ENCODE measurements around the gene OR1J4.

Gene OR1J4

DNA sequence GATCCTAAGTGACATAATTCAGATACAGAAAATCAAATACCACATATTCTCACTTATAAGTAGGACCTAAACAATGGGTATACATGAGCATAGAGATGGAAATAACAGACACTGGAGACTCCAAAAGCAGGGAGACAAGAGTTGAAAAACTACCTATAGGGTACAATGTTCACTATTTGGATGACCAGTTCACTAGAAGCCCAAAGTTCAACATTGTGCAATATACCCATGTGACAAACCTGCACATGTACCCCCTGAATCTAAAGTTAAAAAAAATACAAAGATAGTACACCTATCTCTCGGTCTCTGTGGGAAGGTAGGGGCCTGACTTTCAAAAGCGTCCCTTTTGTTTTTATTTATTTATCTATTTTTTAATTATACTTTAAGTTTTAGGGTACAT, 19.8 kb downstream of the OR1J4 start:
- TF ChIP-seq ZFX (IDR thresholded peaks at IDR 0.05; ENCODE audit: borderline replicate concordance), result no peak
- TF ChIP-seq, protein P1, sequence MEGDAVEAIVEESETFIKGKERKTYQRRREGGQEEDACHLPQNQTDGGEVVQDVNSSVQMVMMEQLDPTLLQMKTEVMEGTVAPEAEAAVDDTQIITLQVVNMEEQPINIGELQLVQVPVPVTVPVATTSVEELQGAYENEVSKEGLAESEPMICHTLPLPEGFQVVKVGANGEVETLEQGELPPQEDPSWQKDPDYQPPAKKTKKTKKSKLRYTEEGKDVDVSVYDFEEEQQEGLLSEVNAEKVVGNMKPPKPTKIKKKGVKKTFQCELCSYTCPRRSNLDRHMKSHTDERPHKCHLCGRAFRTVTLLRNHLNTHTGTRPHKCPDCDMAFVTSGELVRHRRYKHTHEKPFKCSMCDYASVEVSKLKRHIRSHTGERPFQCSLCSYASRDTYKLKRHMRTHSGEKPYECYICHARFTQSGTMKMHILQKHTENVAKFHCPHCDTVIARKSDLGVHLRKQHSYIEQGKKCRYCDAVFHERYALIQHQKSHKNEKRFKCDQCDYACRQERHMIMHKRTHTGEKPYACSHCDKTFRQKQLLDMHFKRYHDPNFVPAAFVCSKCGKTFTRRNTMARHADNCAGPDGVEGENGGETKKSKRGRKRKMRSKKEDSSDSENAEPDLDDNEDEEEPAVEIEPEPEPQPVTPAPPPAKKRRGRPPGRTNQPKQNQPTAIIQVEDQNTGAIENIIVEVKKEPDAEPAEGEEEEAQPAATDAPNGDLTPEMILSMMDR (IDR thresholded peaks at IDR 0.05), result no peak
- no peak overlapping the region for H3K27ac ChIP-seq

DNA sequence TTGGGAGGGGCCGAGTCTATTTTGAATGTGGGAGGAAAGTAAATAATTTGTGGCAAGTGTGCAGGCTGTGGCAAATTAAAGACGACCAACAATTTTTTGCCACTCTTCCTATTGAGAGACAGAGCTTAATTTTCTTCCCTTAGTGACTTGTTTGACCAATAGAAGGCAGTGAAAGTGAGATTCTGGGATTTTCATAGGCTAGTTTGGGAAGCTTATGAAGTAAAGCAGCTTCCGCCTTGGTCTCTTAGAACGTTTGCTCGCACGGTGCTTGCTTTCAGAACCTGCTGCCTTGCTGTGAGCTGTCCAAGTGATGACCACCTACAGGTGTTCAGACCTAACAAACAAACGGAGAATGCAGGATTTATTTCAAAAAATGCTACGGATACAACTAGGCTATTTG, 27.3 kb downstream of the OR1J4 start:
- no peak for TF ChIP-seq ZFX (IDR thresholded peaks at IDR 0.05; ENCODE audit: borderline replicate concordance)
- TF ChIP-seq, protein P1 (IDR thresholded peaks at IDR 0.05), result no peak
- H3K27ac ChIP-seq, result no peak overlapping the region

DNA sequence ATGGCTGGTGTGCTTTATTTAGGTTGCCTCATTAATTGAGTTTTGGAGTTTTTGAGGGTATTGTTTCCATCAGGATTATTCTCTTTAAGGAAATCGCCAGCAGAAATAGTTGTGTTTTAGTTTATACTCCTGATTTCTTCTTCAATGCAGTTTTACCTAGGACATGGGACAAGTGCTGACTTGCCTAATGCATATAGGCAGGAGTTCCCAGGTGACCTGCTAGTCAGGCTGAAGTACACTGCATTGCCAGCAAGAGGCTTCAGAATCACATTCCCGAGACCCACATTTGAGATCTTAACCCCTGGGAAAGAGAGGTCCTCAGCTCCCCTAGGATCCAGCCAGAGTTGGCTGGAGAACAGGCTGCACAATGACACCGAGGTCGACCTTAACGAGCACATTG, 32.4 kb downstream of the OR1J4 start:
- H3K27ac ChIP-seq, result no peak overlapping the region

DNA sequence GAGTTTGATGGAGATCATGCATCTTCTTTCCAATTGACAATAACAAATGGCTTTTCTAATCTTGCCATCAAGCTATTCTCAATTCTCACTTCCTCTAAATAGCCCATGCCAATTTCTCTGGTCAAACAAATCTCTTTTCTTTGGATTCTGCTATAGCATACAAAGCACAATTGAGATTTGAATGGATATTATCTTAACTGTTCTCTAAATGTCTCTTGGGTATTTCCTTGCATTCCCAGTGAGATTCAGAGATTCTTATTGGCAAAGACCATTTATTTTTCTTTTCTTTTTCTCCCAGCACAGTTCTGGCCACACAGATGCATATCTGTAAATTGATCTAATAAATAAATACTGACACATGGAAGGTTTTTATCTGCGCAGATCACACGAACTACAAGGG, 33.9 kb downstream of the OR1J4 start, which contains the start of gene OR1N2:
Gene OR1N2, plus strand, starts transcription at position 301 of the 400 bp plus-strand sequence. CDS start 100 bp downstream, outside the sequence.
- no peak within 1 kb of the TSS for H3K27ac ChIP-seq
- TF ChIP-seq, protein P1 (IDR thresholded peaks at IDR 0.05), result no peak
- TF ChIP-seq ZFX (IDR thresholded peaks at IDR 0.05; ENCODE audit: borderline replicate concordance), result no peak

More for the DNA sequence above, 32.4 kb downstream of the OR1J4 start:
- no peak for TF ChIP-seq ZFX (IDR thresholded peaks at IDR 0.05; ENCODE audit: borderline replicate concordance)
- TF ChIP-seq, protein P1 (IDR thresholded peaks at IDR 0.05), result no peak

DNA sequence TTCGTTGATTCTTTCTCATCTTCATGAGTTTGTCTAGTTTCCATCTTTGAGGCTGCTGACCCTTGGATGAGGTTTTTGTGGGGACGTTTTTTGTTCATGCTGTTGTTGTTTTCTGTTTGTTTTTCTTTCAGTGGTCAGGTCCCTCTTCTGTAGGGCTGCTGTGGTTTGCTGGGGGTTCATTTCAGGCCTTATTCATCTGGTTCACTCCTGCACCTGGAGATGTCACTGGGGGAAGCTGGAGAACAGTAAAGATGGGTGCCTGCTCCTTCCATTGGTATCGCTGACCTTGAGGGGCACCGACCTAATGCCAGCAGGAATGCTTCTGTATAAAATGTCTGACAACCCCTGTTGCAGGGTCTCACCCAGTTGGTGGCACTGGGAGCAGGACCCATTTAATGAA, 42.5 kb downstream of the OR1J4 start:
- no peak overlapping the region for H3K27ac ChIP-seq

DNA sequence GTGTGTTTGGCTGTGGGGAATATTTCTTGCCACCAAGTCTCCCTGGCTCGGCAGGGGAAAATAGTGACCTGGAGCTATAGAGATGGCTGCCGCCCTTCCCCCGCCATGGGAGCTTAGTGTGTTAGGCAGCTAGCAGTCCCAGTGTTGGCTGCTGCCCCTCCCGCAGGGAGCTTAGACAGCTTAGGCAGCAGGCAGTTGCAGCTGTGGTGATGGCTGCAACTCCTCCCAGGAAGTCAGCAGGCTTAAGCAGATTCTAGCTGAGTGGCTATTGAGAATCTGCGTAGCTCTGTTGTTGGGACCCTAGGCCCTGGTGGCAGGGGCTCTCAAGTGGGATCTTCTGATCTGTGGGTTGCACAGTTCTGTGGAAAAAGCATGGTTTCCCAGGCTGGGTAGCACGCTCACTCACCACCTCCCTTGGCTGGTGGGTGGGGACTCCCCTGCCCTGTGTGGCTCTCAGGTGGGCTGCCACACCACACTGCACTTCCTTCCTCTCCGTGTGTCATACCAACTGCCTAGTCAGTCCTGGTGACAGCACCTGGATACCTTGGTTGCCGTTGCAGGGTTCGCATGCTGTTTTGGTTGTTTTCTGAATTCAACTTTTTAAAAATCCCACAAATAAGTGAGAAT, 43.3 kb downstream of the OR1J4 start:
- H3K27ac ChIP-seq, result no peak overlapping the region
- TF ChIP-seq, protein P1 (IDR thresholded peaks at IDR 0.05), result no peak
- no peak for TF ChIP-seq ZFX (IDR thresholded peaks at IDR 0.05; ENCODE audit: borderline replicate concordance)

More for the DNA sequence above, 42.5 kb downstream of the OR1J4 start:
- no peak for TF ChIP-seq ZFX (IDR thresholded peaks at IDR 0.05; ENCODE audit: borderline replicate concordance)
- TF ChIP-seq, protein P1 (IDR thresholded peaks at IDR 0.05), result no peak

DNA sequence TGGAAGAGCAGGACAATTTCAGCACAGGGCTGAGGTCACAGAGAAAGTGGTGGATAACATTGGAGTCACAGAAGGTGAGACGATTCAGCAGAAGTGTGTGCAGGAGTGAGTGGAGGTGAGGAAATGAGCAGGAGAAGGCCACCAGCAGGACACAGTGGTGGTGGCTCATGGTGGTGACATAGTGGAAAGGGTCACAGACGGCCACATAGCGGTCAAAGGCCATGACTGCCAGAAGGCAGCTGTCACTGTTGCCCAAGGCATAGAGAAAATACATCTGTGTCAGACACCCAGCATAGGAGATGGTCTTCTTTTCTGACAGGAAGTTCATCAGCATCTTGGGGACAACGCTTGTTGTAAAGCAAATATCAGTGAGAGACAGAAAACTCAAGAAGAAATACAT, 49.0 kb downstream of the OR1J4 start:
- H3K27ac ChIP-seq, result no peak overlapping the region
- TF ChIP-seq ZFX (IDR thresholded peaks at IDR 0.05; ENCODE audit: borderline replicate concordance), result no peak
- TF ChIP-seq, protein P1 (IDR thresholded peaks at IDR 0.05), result no peak

Measured in 22Rv1 (cell line).